ENCODE data around the gene AGRP. TPM values are rescaled to one million over a fixed set of nuclear protein-coding genes. Genes with fewer than 3 reads are reported as not detected.
"Not testable (repeated sequence)": the region's sequence is repeated elsewhere in the genome, so short reads cannot be mapped to it uniquely, and the experiment has no call there.

Gene AGRP
- total RNA-seq, 1 donor from 2014 or later, result not detected

- TF ChIP-seq CTCF (IDR thresholded peaks at IDR 0.05; ENCODE audit: insufficient read depth, low read length, poor library complexity, severe bottlenecking), result no peak
- no peak overlapping the region for H3K4me3 ChIP-seq (ENCODE audit: low read depth, low read length)
- no peaks in the 10 kb centered on the region for H3K27me3 ChIP-seq (ENCODE audit: control insufficient read depth, insufficient read depth, low read length)
- H3K36me3 ChIP-seq (ENCODE audit: control insufficient read depth, insufficient read depth, low read length), result no peaks in the 10 kb centered on the region
- DNase-seq (ENCODE audit: low read depth), result no peak
Observed at GRCh38 chr16:67518676-67519075, 35.3 kb upstream of the AGRP start.

GRCh38 chr16:67517661-67518423 lies 34.5 kb upstream of the AGRP start:
- no peak for DNase-seq (ENCODE audit: low read depth)
- no peaks in the 10 kb centered on the region for H3K36me3 ChIP-seq (ENCODE audit: control insufficient read depth, insufficient read depth, low read length)
- H3K27me3 ChIP-seq (ENCODE audit: control insufficient read depth, insufficient read depth, low read length), result no peaks in the 10 kb centered on the region
- H3K4me3 ChIP-seq (ENCODE audit: low read depth, low read length), result no peak overlapping the region
- no peak for TF ChIP-seq CTCF (IDR thresholded peaks at IDR 0.05; ENCODE audit: insufficient read depth, low read length, poor library complexity, severe bottlenecking)

GRCh38 chr16:67517155-67517445 lies 33.8 kb upstream of the AGRP start:
- Histone ChIP-seq H3K27me3 (ENCODE audit: control insufficient read depth, insufficient read depth, low read length) (no peaks in the 10 kb centered on the region), H3K36me3 (ENCODE audit: control insufficient read depth, insufficient read depth, low read length) (no peaks in the 10 kb centered on the region), H3K4me3 (ENCODE audit: low read depth, low read length) (no peak overlapping the region)
- no peak for DNase-seq (ENCODE audit: low read depth)
- TF ChIP-seq CTCF (IDR thresholded peaks at IDR 0.05; ENCODE audit: insufficient read depth, low read length, poor library complexity, severe bottlenecking), result no peak

- Histone ChIP-seq H3K36me3 (ENCODE audit: control insufficient read depth, insufficient read depth, low read length) (no peaks in the 10 kb centered on the region), H3K4me3 (ENCODE audit: low read depth, low read length) (no peak overlapping the region), H3K27me3 (ENCODE audit: control insufficient read depth, insufficient read depth, low read length) (no peaks in the 10 kb centered on the region)
- DNase-seq (ENCODE audit: low read depth), result peak; percentile 79
- TF ChIP-seq CTCF (IDR thresholded peaks at IDR 0.05; ENCODE audit: insufficient read depth, low read length, poor library complexity, severe bottlenecking), result no peak
Observed at GRCh38 chr16:67516296-67517154, 33.2 kb upstream of the AGRP start.

GRCh38 chr16:67514382-67514828 lies 31.1 kb upstream of the AGRP start:
- H3K27me3 ChIP-seq (ENCODE audit: control insufficient read depth, insufficient read depth, low read length), result no peaks in the 10 kb centered on the region
- TF ChIP-seq CTCF (IDR thresholded peaks at IDR 0.05; ENCODE audit: insufficient read depth, low read length, poor library complexity, severe bottlenecking), result peak; percentile 54
- H3K4me3 ChIP-seq (ENCODE audit: low read depth, low read length), result no peak overlapping the region
- peak; percentile 53 for DNase-seq (ENCODE audit: low read depth)
- no peaks in the 10 kb centered on the region for H3K36me3 ChIP-seq (ENCODE audit: control insufficient read depth, insufficient read depth, low read length)

- H3K27me3 ChIP-seq (ENCODE audit: control insufficient read depth, insufficient read depth, low read length); DNase-seq (ENCODE audit: low read depth); H3K4me3 ChIP-seq (ENCODE audit: low read depth, low read length); H3K36me3 ChIP-seq (ENCODE audit: control insufficient read depth, insufficient read depth, low read length): not testable (repeated sequence)
Observed at GRCh38 chr16:67513892-67514291, 30.5 kb upstream of the AGRP start.

All from kidney epithelial cell (primary cell).